Fibroblast of pulmonary artery (primary cell): ENCODE data around the gene TMEM158.

Experiments used
- DNase-seq: peaks from one replicate; pipeline ENCODE4 v3.0.0-alpha.2; 2010; ENCODE audit warnings: low read depth
- H3K4me3 ChIP-seq: replicated peaks from 2 replicates; pipeline ENCODE4 v1.5.1; 2011; ENCODE audit warnings: low read depth, mild to moderate bottlenecking, control low read depth, low read length, moderate library complexity
- TF ChIP-seq, protein P1 (sequence below): IDR thresholded peaks from 2 replicates; pipeline ENCODE4 v1.5.1; 2011; ENCODE audit warnings: mild to moderate bottlenecking, control low read depth, low read length, inconsistent platforms; ENCODE audit errors: missing control alignments

The TMEM158 gene

DNA sequence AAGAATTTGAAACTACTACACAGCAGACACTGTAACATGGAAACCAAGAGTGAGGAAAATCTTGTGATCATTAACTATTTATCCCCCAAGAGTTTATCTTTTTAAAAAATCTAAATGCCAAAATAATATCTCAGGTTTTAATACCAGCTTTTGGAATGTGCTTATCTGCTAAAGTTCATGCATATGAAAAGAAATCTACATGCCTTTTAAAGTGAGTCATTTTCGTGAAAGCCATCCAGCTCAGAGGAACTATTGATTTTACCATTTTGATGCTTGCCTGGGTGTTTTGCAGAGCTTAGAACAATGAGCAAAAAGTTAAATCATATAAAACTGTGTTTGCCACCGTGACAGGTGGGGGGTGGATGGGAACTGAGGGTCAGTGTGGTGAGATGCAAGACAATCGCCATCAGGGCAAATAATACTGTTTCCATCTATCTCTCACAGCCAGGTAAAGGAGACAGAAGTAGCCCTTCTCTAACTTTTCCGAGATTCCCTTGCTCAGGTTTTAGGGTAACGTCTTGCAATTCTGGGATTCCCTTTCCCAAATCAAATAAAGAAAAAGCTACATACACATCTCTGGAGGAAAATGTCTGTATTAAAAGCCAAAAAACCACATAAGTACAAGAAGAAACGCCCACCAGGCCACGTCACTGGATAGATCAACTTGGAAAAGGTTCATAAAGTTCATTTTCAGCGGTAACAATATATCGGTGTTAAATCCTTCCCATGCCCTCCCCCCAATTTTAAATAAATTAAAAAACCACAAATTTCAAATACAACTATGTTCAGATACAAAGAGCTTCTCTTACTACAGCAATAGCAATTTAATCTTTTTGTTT lies 2.0 kb downstream of the TMEM158 start:
- peak overlapping the region; percentile 58 for H3K4me3 ChIP-seq
- TF ChIP-seq, protein P1, sequence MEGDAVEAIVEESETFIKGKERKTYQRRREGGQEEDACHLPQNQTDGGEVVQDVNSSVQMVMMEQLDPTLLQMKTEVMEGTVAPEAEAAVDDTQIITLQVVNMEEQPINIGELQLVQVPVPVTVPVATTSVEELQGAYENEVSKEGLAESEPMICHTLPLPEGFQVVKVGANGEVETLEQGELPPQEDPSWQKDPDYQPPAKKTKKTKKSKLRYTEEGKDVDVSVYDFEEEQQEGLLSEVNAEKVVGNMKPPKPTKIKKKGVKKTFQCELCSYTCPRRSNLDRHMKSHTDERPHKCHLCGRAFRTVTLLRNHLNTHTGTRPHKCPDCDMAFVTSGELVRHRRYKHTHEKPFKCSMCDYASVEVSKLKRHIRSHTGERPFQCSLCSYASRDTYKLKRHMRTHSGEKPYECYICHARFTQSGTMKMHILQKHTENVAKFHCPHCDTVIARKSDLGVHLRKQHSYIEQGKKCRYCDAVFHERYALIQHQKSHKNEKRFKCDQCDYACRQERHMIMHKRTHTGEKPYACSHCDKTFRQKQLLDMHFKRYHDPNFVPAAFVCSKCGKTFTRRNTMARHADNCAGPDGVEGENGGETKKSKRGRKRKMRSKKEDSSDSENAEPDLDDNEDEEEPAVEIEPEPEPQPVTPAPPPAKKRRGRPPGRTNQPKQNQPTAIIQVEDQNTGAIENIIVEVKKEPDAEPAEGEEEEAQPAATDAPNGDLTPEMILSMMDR, result no peak
- DNase-seq, result peak; percentile 19

DNA sequence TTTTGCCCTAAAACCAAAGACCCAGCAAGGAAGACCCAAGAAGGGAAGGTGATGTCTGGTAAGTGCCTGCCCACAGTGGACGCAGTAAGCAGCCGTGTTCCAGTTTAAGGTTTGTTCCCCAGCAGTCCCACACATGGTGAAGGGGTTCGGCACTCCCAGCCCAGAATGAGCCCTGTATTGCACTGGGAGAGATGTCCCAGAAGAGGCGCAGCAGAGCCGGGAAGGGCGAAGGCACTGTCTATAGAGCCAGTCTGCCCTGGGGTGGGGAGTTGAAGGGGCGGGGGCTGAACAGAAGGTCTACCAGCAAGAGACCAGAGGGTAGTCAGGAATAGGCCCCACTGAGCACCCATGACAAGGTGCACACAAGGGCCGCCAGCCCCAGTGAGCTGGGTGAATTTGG lies 6.4 kb downstream of the TMEM158 start:
- DNase-seq, result no peak
- no peak overlapping the region for H3K4me3 ChIP-seq
- TF ChIP-seq, protein P1, result no peak

GRCh38 chr3:45218578-45219390 lies 7.3 kb downstream of the TMEM158 start:
- DNase-seq, result peak; percentile 46
- H3K4me3 ChIP-seq, result no peak overlapping the region
- TF ChIP-seq, protein P1, result no peak

DNA sequence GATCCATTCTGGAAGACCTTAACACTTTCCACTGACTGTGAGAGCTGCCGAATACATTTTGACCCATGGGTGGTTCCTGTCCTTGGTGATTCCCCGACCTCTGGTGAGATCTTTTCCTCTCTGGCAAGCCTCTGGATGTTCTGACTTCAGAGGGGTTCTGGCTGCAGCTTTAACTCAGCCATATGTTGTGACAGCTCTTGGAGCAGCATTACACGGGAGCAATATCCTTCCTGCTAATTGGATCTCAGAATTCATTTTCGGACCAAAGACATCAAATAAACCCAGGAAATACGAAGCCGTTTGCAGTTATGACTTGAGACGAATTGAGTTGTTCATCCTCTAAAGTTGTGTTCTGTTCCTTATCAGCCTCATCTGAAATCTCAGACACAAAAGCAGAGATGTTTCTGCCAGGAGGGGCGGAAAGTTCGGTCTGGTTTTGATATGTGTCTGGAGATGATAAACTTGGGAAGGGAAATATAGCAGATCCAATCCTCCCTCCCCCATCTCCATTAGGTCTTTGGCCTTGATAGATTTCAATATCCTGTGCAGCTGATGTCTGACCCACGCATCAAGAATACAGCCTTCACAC lies 10.0 kb downstream of the TMEM158 start:
- no peak for DNase-seq
- no peak overlapping the region for H3K4me3 ChIP-seq
- TF ChIP-seq, protein P1, result no peak

- no peak for DNase-seq
Measured at GRCh38 chr3:45215466-45215865, 10.6 kb downstream of the TMEM158 start.

GRCh38 chr3:45214061-45214680 lies 11.9 kb downstream of the TMEM158 start:
- TF ChIP-seq, protein P1, result no peak
- H3K4me3 ChIP-seq, result no peak overlapping the region
- no peak for DNase-seq

More at GRCh38 chr3:45215466-45215865, 10.6 kb downstream of the TMEM158 start:
- TF ChIP-seq, protein P1, result no peak
- no peak overlapping the region for H3K4me3 ChIP-seq
